Breast epithelium (tissue), 4 donors: ENCODE measurements around the gene ADORA2B. TPM values are rescaled to one million over a fixed set of nuclear protein-coding genes. Genes with fewer than 3 reads are reported as not detected.
"Not testable (repeated sequence)": the region's sequence is repeated elsewhere in the genome, so short reads cannot be mapped to it uniquely, and the experiment has no call there.

Experiments
- DNase-seq, 2 donors: peaks; one replicate each; pipeline ENCODE4 v3.0.0-alpha.2; 2019; ENCODE audit warnings: low spot score in 2 of 2
- H3K27ac ChIP-seq, 2 donors: fragments of 200-600 bp; sonication (generic) in 1 of 2; one replicate each; pipeline ENCODE4 v1.5.1; 2016 to 2019; ENCODE audit warnings: mild to moderate bottlenecking in 1 of 2
- H3K27me3 ChIP-seq, 2 donors: fragments of 200-600 bp; sonication (generic) in 1 of 2; one replicate each; pipeline versions ENCODE4 v1.5.1 to v1.6.0; 2017 to 2019; ENCODE audit warnings: control low read depth in 1 of 2, mild to moderate bottlenecking in 1 of 2
- H3K36me3 ChIP-seq: fragments of 200-600 bp; one replicate; pipeline ENCODE4 v1.5.1; 2019
- H3K4me1 ChIP-seq, 2 donors: fragments of 200-600 bp; sonication (generic); one replicate each; pipeline ENCODE4 v1.5.1; 2016 to 2019; ENCODE audit warnings: control low read depth in 1 of 2
- H3K4me3 ChIP-seq, 3 donors: fragments of 200-600 bp; sonication (generic); 1 replicate in 2 of 3; 2 replicates in 1 of 3; pipeline ENCODE4 v1.5.1; 2016 to 2019; ENCODE audit warnings: mild to moderate bottlenecking in 3 of 3, moderate library complexity in 2 of 3
- H3K9me3 ChIP-seq, 2 donors: fragments of 200-600 bp; sonication (generic) in 1 of 2; one replicate each; pipeline ENCODE4 v1.5.1; 2016 to 2019; ENCODE audit warnings: control low read depth in 1 of 2
- CTCF ChIP-seq, 3 donors: fragments of 450-650 bp; IDR thresholded peaks; one replicate each; pipeline ENCODE4 v1.5.1; 2016 to 2017; ENCODE audit warnings: antibody characterized with exemption in 3 of 3, mild to moderate bottlenecking in 3 of 3, moderate library complexity in 3 of 3
- POLR2A ChIP-seq: fragments of 450-650 bp; IDR thresholded peaks from one replicate; pipeline ENCODE4 v1.6.1; 2016; ENCODE audit warnings: antibody characterized with exemption, mild to moderate bottlenecking, moderate library complexity
- POLR2AphosphoS5 ChIP-seq, 3 donors: sonication (generic); formaldehyde crosslinking; IDR thresholded peaks; one replicate each; pipeline ENCODE4 v1.6.1; 2017; ENCODE audit warnings: antibody characterized with exemption in 3 of 3
- intact Hi-C: fragments of 100-400 bp; cut with DNase I; formaldehyde crosslinking; loops from one replicate; pipeline ENCODE4 v1.15.1; 2023; ENCODE audit warnings: low total_unique reads
- total RNA-seq, 3 donors: library from RNA; depleted of rRNA; stranded (reverse); fragments of >200 nt; gene quantifications; one replicate each; pipeline ENCODE4 v1.1.0, GENCODE V29; 2016

The ADORA2B gene
- total RNA-seq, 3 donors from 2014 or later: 0.48 to 5.6 (median 4.9) TPM

- no peak overlapping the region for H3K27ac ChIP-seq
- no peak for DNase-seq
- TF ChIP-seq CTCF (IDR thresholded peaks at IDR 0.05) (no peak), POLR2AphosphoS5 (IDR thresholded peaks at IDR 0.05) (no peak), POLR2A (no peak)
- H3K27me3 ChIP-seq: no peaks in the 10 kb centered on the region
- no peaks in the 10 kb centered on the region for H3K36me3 ChIP-seq
- no peak overlapping the region for H3K4me3 ChIP-seq
- intact Hi-C loops: no loop called here
- no peaks in the 10 kb centered on the region for H3K9me3 ChIP-seq
- no peaks in the 10 kb centered on the region for H3K4me1 ChIP-seq
These were observed 14.5 kb upstream of the ADORA2B start for GRCh38 chr17:15930426-15930825.

GRCh38 chr17:15931394-15931793 lies 13.5 kb upstream of the ADORA2B start:
- no peak for TF ChIP-seq POLR2AphosphoS5 (IDR thresholded peaks at IDR 0.05)
- TF ChIP-seq CTCF (IDR thresholded peaks at IDR 0.05): no peak
- TF ChIP-seq POLR2A: no peak
- Histone ChIP-seq H3K4me1 (no peaks in the 10 kb centered on the region), H3K4me3 (no peak overlapping the region), H3K36me3 (no peaks in the 10 kb centered on the region), H3K9me3 (no peaks in the 10 kb centered on the region), H3K27me3 (no peaks in the 10 kb centered on the region), H3K27ac (no peak overlapping the region)
- intact Hi-C loops: no loop called here
- DNase-seq: no peak

- H3K4me3 ChIP-seq: no peak overlapping the region
- DNase-seq: no peak
- no peaks in the 10 kb centered on the region for H3K9me3 ChIP-seq
- H3K27me3 ChIP-seq: no peaks in the 10 kb centered on the region
- no peaks in the 10 kb centered on the region for H3K4me1 ChIP-seq
- TF ChIP-seq POLR2A (no peak), POLR2AphosphoS5 (IDR thresholded peaks at IDR 0.05) (no peak), CTCF (IDR thresholded peaks at IDR 0.05) (no peak)
- intact Hi-C loops: no loop called here
- H3K36me3 ChIP-seq: no peaks in the 10 kb centered on the region
- no peak overlapping the region for H3K27ac ChIP-seq
These were observed 10.1 kb upstream of the ADORA2B start for GRCh38 chr17:15934866-15935265.

GRCh38 chr17:15935891-15936290 lies 9.0 kb upstream of the ADORA2B start:
- H3K9me3 ChIP-seq: no peaks in the 10 kb centered on the region
- no peaks in the 10 kb centered on the region for H3K4me1 ChIP-seq
- H3K4me3 ChIP-seq: no peak overlapping the region
- intact Hi-C loops: no loop called here
- H3K27ac ChIP-seq: no peak overlapping the region
- H3K27me3 ChIP-seq: no peaks in the 10 kb centered on the region
- DNase-seq: no peak
- no peaks in the 10 kb centered on the region for H3K36me3 ChIP-seq
- TF ChIP-seq POLR2AphosphoS5 (IDR thresholded peaks at IDR 0.05) (no peak), POLR2A (no peak), CTCF (IDR thresholded peaks at IDR 0.05) (no peak)

GRCh38 chr17:15936481-15936880 lies 8.4 kb upstream of the ADORA2B start:
- H3K9me3 ChIP-seq, H3K27me3 ChIP-seq, H3K4me1 ChIP-seq, DNase-seq, intact Hi-C loops, H3K27ac ChIP-seq, H3K4me3 ChIP-seq, H3K36me3 ChIP-seq: not testable (repeated sequence)

- intact Hi-C loops: loop anchor here (2.0 kb wide), 1 partner anchor 37 kb away; no protein-coding TSS in a partner anchor
These were observed 3.1 kb upstream of the ADORA2B start for GRCh38 chr17:15941781-15942180.

More at GRCh38 chr17:15941781-15942180, 3.1 kb upstream of the ADORA2B start:
- Histone ChIP-seq H3K27ac (no peak overlapping the region), H3K27me3 (no peaks in the 10 kb centered on the region), H3K9me3 (no peaks in the 10 kb centered on the region), H3K4me1 (no peaks in the 10 kb centered on the region), H3K36me3 (no peaks in the 10 kb centered on the region), H3K4me3 (no peak overlapping the region)
- TF ChIP-seq CTCF (IDR thresholded peaks at IDR 0.05) (no peak), POLR2AphosphoS5 (IDR thresholded peaks at IDR 0.05) (no peak), POLR2A (no peak)
- DNase-seq: no peak
